ENCODE data around the gene CLCN3.
"Not testable (repeated sequence)": the region's sequence is repeated elsewhere in the genome, so short reads cannot be mapped to it uniquely, and the experiment has no call there.

Gene CLCN3

GRCh38 chr4:169658196-169658595 is 37.8 kb downstream of the CLCN3 start:
- DNase-seq = no peak

GRCh38 chr4:169658975-169659715 is 38.8 kb downstream of the CLCN3 start:
- DNase-seq = no peak

DNA sequence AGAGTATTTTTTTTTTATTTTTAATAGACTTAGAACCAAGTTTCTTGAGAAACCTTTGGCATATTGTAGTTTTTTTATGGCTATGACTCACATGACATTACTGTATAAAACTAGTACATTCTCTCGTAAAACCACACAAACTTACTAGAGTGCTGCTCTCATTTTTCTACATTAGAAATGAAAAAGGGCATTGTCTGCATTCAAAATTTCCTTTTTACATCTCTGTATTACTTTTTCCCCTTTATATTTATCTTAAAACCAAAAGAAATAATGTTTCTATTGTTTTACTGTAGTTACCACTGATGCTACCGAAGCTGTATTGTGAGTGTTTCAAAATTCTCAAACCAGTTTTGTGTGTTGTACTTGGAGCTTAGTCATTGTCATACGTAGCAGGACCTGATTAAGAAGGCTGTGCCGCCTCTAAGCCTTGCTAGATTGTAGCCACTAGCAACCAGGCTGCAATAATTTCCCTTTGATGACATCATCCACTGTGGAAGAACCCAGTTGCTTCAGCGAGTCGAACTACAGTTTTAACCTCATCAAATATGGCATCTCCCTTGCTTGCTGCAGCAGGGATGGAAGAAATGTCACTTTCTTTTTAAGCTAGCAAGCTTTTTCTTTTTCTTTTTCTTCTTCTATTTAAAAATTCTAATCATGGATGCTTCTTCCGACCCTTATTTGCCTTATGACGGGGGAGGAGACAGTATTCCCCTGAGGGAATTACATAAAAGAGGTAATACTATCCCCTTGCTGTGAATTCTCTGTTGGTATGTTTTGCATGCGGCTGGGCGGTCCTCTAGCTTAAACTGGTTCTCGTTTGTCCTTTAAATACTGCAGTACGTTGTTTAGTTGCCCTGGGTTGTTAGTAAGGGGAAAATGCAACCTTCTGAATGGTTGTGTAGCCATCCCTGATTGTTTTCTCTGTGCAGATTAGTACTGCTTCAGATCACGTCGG is 39.6 kb downstream of the CLCN3 start:
- peak; percentile 52 to 81 for DNase-seq

DNA sequence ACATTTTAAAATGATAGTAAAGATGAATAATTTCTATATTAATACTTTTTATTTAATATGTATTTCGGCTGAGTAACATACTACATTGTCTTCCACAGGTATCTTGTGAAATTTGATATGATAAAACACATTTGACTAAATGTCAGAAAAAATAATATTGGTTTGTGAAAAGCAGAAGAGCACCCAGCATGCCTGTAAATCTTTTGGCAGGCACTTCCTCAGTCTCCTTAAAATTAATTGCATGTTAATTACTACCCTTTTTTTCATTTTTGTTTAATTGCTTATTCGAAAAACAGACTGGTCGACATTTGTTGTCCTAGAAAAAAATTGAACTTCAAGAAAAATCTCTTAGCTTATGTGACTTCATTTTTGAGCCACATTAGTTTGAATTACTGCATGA is 40.6 kb downstream of the CLCN3 start:
- no peak for DNase-seq

- no peak for DNase-seq
These were observed 41.4 kb downstream of the CLCN3 start for GRCh38 chr4:169661761-169662160.

GRCh38 chr4:169662206-169662605 is 41.8 kb downstream of the CLCN3 start:
- DNase-seq = no peak

- DNase-seq = no peak
These were observed 43.0 kb downstream of the CLCN3 start for GRCh38 chr4:169663402-169663801.

DNA sequence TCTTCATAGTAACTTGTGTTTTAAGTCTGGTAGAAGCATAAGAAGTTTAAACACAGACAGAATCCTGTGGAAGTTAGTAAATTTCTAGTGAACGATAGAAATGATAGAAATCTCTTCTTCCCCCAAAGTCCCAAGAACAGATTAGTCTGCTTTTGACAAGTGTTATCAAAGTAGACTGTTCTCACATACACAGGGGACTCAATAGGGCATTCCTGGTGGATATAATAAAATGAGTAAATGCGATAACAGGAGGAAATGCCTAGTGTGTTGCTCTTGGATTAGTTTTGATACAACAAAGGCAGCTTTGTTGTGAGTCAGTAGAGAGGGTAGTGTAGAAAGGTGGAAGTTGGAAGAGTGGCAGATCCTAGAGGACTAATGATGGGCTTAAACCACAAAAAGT is 43.5 kb downstream of the CLCN3 start:
- no peak for DNase-seq

GRCh38 chr4:169664615-169665014 is 44.2 kb downstream of the CLCN3 start:
- DNase-seq = no peak

DNA sequence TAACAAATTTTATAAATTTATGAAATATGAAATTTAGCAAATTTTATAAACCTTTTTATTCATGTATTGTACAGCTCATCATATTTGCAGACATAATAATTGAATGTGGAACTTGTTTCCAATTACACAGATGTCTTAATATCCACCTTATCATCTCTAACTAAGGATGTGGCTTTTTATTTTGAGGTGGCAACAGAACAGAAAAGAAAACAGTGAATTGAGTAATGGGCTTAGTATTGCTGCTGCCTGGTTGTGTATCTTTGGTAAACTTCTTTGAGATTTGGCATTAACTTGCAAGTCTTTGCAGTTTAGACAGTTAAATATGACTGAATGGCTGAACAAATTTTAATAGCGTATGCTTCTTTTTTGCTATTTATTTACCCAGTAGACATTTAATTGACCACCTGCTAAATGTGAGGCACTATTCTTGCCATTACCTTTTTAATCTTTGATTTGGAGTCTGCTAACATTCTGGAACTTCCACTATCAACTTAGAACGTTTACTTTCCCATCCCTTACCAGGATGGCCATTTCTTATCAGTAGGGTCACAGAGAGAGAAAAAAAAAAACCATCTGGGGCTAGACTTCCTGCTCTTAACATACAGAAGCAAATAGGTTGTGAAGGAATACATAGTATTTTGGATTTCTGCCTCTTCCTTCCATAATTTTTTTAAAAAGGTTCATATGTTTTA is 44.8 kb downstream of the CLCN3 start:
- DNase-seq = no peak

DNA sequence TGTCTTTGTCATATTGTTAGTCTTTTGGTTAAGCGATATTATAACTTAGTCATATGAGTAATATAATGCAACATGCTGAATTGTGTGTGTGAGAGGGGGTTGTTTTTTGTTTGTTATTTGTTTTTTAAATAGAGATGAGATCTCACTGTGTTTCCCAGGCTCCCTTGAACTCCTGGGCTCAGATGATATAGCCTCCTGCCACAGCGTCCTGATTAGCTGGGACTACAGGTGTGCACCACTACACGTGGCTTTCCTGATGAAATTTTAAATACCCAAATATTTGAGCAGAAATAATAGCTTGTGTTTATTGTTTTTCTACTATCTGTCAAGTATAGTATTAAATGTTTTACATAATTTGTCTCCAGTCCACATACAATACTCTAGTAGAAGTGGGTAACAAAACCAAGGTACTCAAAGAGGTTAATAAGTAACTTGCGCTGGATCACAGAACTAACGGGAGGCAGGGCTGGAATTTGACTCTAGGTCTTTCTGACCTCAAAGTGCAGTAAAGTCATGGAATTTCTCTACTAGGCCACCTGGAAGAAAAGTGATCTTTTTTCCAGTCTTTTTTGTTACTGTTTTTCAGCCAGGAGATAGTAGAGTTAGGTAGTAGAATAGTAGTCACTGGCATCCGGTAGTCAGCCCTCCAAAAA is 47.8 kb downstream of the CLCN3 start:
- no peak for DNase-seq

GRCh38 chr4:169675825-169676224 is 55.4 kb downstream of the CLCN3 start:
- no peak for DNase-seq

GRCh38 chr4:169677150-169677748 is 56.9 kb downstream of the CLCN3 start:
- no peak for DNase-seq

DNA sequence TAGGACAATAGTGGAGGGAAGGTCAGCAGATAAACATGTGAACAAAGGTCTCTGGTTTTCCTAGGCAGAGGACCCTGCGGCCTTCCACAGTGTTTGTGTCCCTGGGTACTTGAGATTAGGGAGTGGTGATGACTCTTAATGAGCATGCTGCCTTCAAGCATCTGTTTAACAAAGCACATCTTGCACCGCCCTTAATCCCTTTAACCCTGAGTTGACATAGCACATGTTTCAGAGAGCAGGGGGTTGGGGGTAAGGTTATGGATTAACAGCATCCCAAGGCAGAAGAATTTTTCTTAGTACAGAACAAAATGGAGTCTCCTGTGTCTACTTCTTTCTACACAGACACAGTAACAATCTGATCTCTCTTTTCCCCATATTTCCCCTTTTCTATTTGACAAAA is 58.1 kb downstream of the CLCN3 start:
- DNase-seq = peak; percentile 38 to 59

GRCh38 chr4:169678951-169679591 is 58.7 kb downstream of the CLCN3 start:
- DNase-seq = not testable (repeated sequence)

- DNase-seq = no peak
These were observed 62.1 kb downstream of the CLCN3 start for GRCh38 chr4:169682372-169683047.

DNA sequence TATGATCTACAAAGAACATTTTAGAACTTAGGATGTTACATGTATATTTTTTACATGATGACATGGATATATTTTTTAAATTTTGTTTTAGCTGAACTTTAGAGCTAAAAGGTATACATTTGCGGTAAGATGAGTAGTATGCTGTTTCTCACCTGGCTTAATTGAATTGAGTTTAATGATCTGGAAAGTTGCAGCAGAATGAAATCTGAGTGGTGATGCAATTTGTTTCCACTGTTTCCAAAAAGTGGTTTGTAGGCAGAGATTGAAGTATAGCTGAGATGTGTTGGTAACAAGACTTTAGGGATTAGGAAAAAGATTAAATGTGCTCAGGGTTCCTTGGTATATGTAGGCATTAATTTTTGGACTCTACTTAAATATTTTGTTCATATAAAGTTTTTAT is 69.3 kb downstream of the CLCN3 start:
- no peak for DNase-seq

- DNase-seq = no peak
These were observed 70.4 kb downstream of the CLCN3 start for GRCh38 chr4:169690787-169691186.

DNA sequence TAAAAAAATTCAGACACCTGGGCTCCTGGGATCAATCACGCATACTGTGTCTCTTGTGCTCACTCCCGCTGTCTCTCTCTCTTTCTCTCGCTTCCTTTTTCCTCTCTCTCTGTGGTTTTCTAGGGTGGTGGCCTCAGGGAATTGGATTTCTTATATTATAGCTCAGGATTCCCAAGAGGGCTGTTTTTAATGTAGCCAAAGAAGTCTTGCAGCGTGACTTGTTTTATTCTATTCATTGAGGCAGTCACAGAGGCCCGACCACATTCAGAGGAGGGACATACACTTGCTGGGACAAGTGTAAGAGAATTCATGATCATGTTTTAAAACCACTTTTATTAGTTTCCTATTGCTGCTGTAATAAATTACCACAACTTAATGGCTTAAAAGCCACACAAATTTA is 78.0 kb downstream of the CLCN3 start:
- no peak for DNase-seq

DNA sequence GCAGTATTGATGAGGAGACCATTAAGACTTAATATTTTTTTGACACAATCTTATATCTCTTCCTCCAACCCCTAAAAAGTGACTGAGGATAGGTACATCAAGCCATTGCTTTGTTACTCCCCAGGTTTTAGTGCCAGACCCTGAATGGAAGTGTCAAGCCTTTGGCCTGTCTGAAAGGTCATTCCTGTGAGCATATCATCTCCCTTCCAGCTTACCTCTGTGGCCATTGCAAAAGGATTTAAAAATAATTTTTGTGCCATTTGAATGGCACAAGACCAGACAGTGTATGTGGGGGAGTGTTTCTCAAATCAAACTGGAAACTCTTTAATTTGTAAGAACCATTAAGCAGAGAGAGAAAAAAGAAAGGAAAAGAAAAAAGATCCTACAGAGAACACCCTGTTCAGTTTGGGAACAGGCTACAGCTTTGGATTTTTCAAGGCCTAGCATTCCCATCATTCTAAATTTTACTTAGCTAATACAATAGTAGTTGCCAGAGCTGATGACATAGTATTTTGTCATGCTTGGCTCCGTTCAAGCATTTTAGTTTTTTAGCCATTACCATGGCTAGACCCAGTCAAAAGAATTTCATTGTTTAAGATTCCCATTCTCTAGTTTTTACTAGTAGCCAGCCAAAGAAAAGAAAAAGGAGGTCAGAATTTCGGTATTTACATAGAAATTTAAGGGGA is 87.7 kb downstream of the CLCN3 start:
- DNase-seq = no peak

GRCh38 chr4:169715826-169716225 is 95.4 kb downstream of the CLCN3 start:
- no peak for DNase-seq

Measured in NCI-H524 (cell line).